Activated CD4-positive, alpha-beta T cell treated with anti-CD3 and anti-CD28 coated beads, Interleukin-2, Interleukin-4, amounts not matched to agents 100 ng/mL and 50 ng/mL, durations not matched to agents 16 hours and 8 hours (primary cell): ENCODE data around the gene TSNAX.
A peak's percentile ranks its signal among the peaks of the same experiment; 100 is the strongest.

Experiments
- DNase-seq: peaks from one replicate; pipeline ENCODE4 v3.0.0-alpha.2; 2020; ENCODE audit warnings: low spot score

Gene TSNAX

DNA sequence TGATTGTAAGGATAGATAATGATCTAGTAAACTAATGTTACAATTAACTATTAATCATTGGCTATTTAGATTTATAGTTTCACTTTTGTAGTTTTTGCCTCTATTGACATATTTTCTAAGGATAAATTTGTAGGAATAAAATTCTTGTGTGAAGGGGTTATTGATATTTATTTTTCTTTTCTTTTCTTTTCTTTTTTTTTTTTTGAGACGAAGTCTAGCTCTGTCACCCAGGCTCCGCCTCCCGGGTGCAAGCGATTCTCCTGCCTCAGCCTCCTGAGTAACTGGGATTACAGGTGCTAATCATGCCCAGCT is 74.2 kb downstream of the TSNAX start:
- no peak for DNase-seq

DNA sequence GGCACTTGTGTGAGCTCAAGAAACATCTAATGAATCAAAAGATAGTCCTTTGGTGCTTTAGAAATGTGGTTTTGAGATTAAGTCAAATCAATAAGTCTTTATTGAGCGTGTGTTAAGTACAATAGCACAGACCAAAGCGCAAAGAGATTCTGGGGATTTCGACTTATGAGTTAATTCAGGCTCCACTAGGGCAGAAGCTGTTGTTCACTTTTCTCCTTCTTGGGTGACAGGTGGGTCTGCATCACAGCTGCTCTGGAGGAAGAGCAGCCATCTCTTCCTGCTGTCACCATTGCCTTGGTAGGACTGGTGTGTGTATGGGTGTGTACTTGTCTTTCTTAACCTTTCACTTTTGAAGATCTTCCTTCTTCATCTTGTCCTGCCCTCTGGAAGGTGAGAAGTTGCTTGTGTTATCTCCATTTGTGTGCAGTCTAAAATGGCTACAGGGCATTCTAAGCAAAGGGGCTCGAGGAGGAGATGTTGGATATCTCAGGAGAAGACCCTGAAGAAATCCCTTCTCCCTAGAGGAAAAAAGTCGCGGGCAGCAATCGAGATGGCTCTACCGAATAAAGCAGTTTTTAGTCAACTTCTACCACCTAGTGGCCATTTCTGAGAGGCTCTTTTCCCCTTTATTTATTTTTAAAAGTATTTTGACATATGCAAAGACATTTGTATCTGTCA is 75.3 kb downstream of the TSNAX start:
- peak; percentile 70 for DNase-seq

DNA sequence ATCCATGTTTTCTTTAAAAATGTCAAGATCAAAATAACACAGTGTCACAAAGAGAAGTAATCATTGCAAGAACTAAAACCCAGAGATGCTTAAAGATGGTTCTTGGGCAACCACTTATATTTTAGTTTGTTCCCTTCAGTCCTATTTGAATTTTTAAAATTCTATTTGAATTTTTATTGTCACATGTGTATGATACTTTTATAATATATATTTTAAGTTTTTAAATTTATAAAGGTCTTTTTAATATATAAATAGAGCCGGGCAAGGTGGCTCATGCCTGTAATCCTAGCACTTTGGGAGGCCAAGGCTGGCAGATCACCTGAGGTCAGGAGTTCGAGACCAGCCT is 75.8 kb downstream of the TSNAX start:
- DNase-seq = no peak

DNA sequence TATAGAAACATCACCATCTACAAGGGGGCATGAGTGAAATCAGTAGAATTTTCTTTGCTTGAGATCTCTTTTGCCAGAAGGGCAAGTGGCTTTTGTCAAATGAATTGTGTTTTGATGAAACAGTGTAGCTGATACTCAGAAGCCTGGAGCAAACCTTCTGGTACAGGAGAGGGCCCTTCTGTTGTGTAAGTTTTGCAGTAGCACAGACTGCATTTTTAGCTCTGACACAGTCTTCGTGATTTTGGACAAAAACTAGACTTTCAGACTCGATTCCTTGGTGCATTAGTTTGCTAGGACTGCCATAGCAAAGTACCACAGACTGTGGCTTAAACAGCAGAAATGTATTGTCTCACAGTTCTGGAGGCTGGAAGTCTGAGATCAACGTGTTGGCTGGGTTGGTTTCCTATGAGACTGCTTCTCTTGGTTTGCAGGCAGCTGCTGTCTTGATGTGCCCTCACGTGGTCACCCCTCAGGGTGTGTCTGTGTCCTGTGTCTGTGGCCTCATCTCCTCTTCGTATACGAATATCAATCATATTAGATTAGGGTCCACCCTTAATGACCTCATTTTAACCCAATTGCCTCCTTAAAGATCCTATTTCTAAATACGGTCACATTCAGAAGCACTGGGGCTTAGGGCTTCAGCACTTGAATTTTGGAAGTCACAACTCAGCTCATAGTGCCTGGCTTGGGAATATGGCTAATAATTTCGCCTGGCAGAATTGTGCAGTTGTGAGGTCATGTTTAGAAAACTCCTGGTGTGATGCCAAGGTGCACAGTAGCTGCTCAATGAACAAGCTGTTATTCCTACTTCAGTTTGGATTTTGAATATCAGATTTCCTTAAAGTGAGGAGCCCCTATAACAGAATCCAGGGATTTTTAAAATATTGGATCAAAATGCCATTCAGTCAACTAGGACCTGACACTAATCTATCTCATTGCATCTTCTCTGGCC is 77.0 kb downstream of the TSNAX start:
- DNase-seq = no peak

DNA sequence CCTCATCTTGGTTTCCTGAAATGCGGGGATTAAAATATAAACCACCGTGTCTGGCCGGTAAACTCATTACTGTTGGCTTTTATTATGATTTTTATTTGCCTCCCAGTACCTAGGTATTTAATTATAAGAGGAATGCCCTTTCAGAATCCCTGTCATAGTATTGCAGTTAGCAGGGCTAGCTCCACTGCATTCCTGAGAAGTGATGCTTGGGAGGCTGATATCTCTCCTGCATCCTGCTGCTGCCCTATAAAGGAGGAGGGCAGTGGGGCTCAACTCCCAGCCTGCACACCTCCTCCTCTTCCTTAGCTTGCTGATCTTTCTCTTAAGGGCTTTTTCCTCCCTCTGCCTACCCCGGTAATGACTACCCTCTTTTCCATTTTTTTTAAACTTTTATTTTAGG is 78.2 kb downstream of the TSNAX start:
- DNase-seq = no peak

DNA sequence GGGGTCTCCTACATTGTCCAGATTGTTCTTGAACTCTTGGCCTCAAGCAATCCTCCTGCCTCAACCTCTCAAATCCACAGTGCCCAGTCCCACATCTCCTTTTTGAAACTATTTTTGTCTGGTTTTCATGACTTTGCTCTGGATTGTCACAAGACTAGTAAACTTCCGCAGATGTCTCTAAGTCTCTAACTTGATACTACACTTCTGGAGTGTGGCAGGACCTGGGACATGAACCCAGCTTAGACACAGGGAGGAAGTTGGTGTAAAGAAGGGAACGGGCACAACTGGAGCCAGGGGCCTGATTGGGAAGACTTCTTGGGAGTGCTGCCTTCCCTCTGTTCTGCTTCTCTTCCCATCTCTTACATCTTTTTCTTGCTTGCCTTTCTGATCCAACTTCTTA is 81.9 kb downstream of the TSNAX start:
- no peak for DNase-seq

DNA sequence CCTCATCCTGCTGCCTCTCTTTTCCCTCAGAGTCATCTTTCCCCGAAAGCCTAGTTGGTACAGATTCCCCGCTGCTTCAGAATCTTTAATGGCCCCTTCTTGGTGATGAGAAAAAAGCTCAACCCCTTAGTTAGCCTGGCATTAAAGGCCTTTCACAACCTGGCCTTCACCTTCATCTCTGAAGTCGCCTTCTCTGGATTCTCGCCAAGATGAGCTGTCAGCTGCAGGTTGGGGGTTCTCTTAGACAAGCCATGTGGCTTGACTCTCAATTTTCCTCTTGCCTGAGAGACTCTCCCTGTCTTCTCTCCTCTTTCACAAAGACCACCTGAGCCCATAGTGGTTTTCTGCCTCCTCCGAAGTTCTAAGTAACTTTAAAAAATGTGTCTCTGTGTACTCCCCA is 82.6 kb downstream of the TSNAX start:
- DNase-seq = no peak

DNA sequence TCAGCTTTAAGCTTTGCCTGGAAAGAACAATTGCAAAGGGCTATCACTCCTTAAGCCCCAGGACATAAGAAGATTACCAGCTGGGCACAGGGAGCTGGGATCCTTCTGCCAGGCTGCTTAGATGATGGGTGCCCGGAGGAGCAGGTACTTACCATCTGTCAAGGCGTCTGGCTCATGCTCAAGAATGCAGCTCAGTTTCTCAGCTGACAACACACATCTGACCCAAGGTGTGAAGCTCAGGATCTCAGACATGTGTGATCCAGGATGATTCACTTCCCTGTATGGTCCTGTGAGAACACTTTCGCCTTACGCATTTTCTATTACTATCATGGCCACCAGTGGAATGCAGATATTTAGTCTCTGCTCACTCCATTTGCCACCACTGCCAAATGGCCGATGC is 83.4 kb downstream of the TSNAX start:
- no peak for DNase-seq

DNA sequence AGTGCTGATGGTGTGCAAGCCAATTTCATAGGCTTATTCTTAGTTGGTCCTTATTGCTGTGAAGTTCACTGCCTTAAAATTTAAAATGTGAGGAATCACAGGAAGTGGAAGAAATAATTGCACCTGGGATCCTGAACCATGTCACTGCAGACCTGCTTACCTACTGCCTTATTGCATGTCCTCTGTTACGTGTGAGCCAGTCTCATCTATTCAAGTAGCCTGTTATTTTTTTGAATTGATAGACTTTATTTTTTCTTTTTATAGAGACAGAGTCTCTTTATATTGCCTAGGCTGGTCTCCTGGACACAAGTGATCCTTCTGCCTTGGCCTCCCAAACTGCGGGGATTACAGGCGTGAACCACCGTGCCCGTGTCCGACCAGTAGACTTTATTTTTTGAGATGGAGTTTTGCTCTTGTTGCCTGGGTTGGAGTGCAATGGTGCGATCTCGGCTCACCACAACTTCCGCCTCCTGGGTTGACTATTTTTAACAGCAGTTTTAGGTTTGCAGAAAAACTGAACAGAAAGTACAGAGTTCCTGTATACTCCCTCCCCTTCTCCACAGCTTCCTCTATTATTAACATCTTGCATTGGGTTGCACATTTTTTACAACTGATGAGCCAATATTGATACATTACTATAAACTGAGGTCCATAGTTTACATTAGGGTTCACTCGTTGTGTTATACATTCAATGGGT is 84.1 kb downstream of the TSNAX start:
- DNase-seq = peak; percentile 76

DNA sequence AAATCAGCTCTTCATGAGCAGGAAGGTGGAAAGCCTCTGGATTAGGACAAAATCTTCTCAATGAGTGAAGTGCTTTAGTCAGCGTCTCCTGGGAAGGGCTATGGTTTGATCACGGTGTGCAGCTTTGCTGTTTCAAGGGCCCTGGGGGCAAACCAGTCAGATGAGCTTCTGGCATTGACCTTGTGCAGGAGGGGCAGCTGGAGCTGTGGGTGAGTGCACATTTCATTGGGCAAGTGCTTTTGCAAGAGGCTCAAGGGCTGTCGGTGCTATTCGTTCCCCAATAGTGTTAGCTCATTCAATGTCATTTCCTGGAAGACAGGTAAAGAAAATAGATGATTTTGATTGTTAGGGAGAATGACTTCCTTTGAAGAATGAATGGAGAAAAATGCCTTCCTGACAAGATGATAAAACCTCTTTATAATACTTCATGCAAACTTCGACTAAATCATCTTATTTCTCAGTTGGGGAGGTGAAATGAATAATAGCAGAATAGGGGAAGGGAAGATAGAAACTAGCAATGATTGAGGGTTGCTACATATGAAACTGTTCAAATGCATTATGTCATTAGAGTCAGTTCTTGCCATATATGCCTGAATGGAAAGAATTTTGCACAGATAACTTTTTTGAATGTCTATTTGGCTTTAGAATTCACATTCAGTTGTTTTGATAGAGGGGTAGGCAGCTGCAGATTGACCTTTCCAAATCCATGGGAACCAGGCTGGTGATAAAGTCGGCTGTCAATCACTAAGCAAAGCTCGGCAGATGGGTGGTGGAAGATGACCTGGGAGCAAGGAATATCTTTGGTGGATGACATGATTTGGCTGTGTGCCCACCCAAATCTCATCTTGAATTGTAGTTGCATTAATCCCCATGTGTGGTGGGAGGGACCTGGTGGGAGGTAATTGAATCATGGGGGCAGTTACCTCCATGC is 85.2 kb downstream of the TSNAX start:
- no peak for DNase-seq
